ENCODE measurements around the gene ANKRD35.
A peak's percentile ranks its signal among the peaks of the same experiment; 100 is the strongest.

The ANKRD35 gene

GRCh38 chr1:145918992-145919939 lies 33.6 kb upstream of the ANKRD35 start:
- no peak for DNase-seq (ENCODE audit: low read depth)
- H3K4me3 ChIP-seq (ENCODE audit: low read depth, low read length): peak overlapping the region; percentile 97
- TF ChIP-seq CTCF (IDR thresholded peaks at IDR 0.05; ENCODE audit: low read depth, low read length, missing control alignments): no peak

GRCh38 chr1:145918144-145918991 lies 32.7 kb upstream of the ANKRD35 start, which contains the start of gene PEX11B:
Gene PEX11B, minus strand, starts transcription at chr1:145918717. Its CDS starts 29 bp downstream, at chr1:145918688.
- peak within 1 kb of the TSS; percentile 97 for H3K4me3 ChIP-seq (ENCODE audit: low read depth, low read length)
- DNase-seq (ENCODE audit: low read depth): peak; percentile 74
- no peak for TF ChIP-seq CTCF (IDR thresholded peaks at IDR 0.05; ENCODE audit: low read depth, low read length, missing control alignments)

- no peak for DNase-seq (ENCODE audit: low read depth)
- TF ChIP-seq CTCF (IDR thresholded peaks at IDR 0.05; ENCODE audit: low read depth, low read length, missing control alignments): no peak
- H3K4me3 ChIP-seq (ENCODE audit: low read depth, low read length): peak overlapping the region; percentile 97
These were observed 31.9 kb upstream of the ANKRD35 start for GRCh38 chr1:145917595-145917994.

- TF ChIP-seq CTCF (IDR thresholded peaks at IDR 0.05; ENCODE audit: low read depth, low read length, missing control alignments): no peak
- DNase-seq (ENCODE audit: low read depth): no peak
- no peak overlapping the region for H3K4me3 ChIP-seq (ENCODE audit: low read depth, low read length)
These were observed 31.1 kb upstream of the ANKRD35 start for GRCh38 chr1:145916745-145917144.

GRCh38 chr1:145912128-145912641 lies 26.5 kb upstream of the ANKRD35 start:
- TF ChIP-seq CTCF (IDR thresholded peaks at IDR 0.05; ENCODE audit: low read depth, low read length, missing control alignments): no peak
- DNase-seq (ENCODE audit: low read depth): no peak
- H3K4me3 ChIP-seq (ENCODE audit: low read depth, low read length): no peak overlapping the region

- no peak for TF ChIP-seq CTCF (IDR thresholded peaks at IDR 0.05; ENCODE audit: low read depth, low read length, missing control alignments)
- no peak overlapping the region for H3K4me3 ChIP-seq (ENCODE audit: low read depth, low read length)
- no peak for DNase-seq (ENCODE audit: low read depth)
These were observed 23.0 kb upstream of the ANKRD35 start for GRCh38 chr1:145908653-145909052.

Data from GM12864 (cell line).